ENCODE results near the gene ARNT2. TPM values are rescaled to one million over a fixed set of nuclear protein-coding genes. Genes with fewer than 3 reads are reported as not detected.

Gene ARNT2
- polyA plus RNA-seq, 2 of the 4 experiments (the other 2 are of a cell fraction), result 8.9 to 17.0 TPM

DNA sequence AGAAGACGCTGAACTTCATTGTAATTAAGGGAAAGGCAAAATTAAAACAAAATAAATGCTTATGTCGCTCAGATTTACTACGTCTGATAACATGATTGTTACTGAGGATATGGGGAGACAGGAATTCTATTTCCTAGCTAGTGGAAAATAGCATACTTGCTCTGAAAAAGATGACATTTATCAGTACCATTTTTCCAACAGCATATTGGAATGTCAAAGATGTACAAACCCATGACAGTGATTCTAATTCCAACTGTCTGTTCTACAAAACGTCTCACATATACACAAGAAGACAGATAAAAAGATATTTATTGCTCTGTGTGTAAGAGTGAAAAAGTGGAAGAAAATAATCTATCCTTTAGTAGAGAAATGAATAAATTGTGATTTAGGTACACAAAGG lies 197.1 kb downstream of the ARNT2 start:
- ATAC-seq (no peak), FAIRE-seq (peak; percentile 32), DNase-seq (ENCODE audit: low read depth in 1 of 2, low spot score in 1 of 2) (no peak)
- Histone ChIP-seq H3K27ac (no peak overlapping the region), H3K4me1 (peaks cover 16% of the 10 kb centered on the region), H3K4me3 (no peak overlapping the region), H3K4me2 (no peak overlapping the region), H3K9me3 (peaks cover 25% of the 10 kb centered on the region; the same call in 2 of the 3 replicates)
- 71% methylated on average over 4 of the region's 4 CpGs for WGBS (ENCODE audit: missing lambda C conversion rate)
- ChIA-PET POLR2A (no interaction called here), CTCF (interaction anchor here (0.6 to 3.7 kb wide), 4 partner anchors 11 to 175 kb away, joined by 3 to 16 read pairs (median 4); no protein-coding TSS in a partner anchor)
- no peak for TF ChIP-seq FOSB (CRISPR knock-in tag; IDR thresholded peaks at IDR 0.05)
- TF ChIP-seq, protein P1, sequence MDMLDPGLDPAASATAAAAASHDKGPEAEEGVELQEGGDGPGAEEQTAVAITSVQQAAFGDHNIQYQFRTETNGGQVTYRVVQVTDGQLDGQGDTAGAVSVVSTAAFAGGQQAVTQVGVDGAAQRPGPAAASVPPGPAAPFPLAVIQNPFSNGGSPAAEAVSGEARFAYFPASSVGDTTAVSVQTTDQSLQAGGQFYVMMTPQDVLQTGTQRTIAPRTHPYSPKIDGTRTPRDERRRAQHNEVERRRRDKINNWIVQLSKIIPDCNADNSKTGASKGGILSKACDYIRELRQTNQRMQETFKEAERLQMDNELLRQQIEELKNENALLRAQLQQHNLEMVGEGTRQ (IDR thresholded peaks at IDR 0.05), result no peak
- TF ChIP-seq, protein P2, sequence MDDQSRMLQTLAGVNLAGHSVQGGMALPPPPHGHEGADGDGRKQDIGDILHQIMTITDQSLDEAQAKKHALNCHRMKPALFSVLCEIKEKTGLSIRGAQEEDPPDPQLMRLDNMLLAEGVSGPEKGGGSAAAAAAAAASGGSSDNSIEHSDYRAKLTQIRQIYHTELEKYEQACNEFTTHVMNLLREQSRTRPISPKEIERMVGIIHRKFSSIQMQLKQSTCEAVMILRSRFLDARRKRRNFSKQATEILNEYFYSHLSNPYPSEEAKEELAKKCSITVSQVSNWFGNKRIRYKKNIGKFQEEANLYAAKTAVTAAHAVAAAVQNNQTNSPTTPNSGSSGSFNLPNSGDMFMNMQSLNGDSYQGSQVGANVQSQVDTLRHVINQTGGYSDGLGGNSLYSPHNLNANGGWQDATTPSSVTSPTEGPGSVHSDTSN (IDR thresholded peaks at IDR 0.05), result no peak

DNA sequence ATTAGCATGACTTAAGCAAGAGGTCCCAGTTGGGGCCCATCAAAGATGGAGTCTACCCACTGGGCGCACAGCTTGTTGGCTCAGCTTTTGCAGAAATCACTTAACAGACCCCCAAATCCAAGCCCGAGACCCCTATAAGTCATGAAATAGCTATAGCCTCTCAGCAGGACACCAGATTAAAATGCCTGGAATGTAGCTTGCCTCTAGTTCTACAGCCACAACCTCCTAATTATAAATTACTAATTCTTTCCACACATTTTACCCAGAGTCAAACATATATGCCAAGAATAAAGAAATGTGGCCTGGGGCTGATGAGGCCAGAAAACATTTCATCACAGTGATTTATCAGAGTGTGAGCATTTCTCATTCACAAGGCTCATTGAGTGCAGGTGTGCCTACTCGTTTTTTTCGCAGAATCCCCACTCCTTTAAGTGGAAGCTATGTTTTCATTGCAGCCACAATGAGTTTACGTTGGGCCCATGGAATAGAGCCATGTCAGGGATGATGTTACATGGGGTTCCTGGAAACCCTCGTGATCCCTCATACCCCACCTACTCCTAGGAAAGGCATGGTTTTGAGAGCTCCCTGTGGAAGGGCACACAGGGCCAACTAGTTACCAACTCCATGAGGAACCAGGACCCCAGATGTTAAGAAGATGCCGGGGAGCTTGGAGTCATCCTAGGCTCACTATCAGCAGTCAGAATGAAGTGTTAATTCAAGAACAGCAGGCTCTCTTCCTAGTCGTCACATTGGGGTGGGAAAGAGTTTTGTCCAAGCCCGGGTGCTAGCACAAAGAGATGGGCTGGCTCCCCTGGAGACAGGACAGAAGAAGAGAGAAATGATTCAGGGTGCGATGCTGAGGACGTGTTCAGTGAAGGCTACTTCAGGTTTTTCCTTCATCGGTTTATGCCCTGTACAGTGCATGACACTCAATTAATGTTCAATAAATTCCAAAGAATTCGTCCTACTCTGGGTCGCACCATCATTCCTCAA lies 200.7 kb downstream of the ARNT2 start:
- Histone ChIP-seq H3K9me3 (peaks cover 6% of the 10 kb centered on the region; the same call in 1 of the 3 replicates), H3K4me1 (no peaks in the 10 kb centered on the region), H3K27ac (no peak overlapping the region), H3K4me3 (no peak overlapping the region), H3K4me2 (no peak overlapping the region)
- DNase-seq (ENCODE audit: low read depth in 1 of 2, low spot score in 1 of 2) (no peak), ATAC-seq (no peak), FAIRE-seq (no peak)
- 71% methylated on average over 14 of the region's 14 CpGs for WGBS (ENCODE audit: missing lambda C conversion rate)
- POLR2A ChIA-PET, result no interaction called here
- TF ChIP-seq ZFP36 (IDR thresholded peaks at IDR 0.05; ENCODE audit: borderline replicate concordance, partially characterized antibody) (no peak), FOXS1 (CRISPR knock-in tag; IDR thresholded peaks at IDR 0.05) (no peak), MYC (IDR thresholded peaks at IDR 0.05; ENCODE audit: borderline replicate concordance, low read length) (no peak)
- CTCF ChIA-PET, result interaction anchor here (0.6 to 4.4 kb wide), 4 partner anchors 30 to 173 kb away, joined by 3 to 25 read pairs (median 4); no protein-coding TSS in a partner anchor

DNA sequence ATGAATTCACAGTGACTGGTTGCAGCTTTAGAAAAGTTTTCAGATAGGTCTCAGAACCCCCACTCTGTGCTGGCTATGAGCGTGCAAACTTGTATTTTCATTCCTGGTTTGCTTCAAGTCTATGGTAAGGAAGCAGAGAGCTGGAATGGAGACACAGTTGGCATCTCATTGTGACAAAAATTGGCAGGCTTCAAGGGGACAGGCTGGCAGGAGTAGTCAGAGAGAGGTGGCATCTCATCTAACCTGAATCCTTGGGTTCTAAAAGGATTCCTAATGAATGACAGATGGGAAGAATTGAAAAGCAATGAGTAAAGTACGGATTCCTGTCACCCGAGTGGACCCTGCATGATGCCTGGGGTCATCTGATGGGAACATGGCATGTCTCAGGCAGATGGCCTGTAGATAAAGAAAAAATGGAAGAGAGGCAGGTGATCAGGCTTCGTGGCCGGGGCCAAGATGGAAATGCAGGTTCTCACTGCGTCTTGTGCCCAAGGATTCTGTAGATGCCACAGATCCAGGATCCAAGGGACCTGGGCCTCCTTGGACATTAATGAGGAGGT lies 201.5 kb downstream of the ARNT2 start:
- Histone ChIP-seq H3K9me3 (no peaks in the 10 kb centered on the region), H3K4me3 (no peak overlapping the region), H3K4me1 (no peaks in the 10 kb centered on the region), H3K27ac (no peak overlapping the region), H3K4me2 (no peak overlapping the region)
- no peak for TF ChIP-seq MYC (IDR thresholded peaks at IDR 0.05; ENCODE audit: borderline replicate concordance, low read length)
- TF ChIP-seq, protein P3, sequence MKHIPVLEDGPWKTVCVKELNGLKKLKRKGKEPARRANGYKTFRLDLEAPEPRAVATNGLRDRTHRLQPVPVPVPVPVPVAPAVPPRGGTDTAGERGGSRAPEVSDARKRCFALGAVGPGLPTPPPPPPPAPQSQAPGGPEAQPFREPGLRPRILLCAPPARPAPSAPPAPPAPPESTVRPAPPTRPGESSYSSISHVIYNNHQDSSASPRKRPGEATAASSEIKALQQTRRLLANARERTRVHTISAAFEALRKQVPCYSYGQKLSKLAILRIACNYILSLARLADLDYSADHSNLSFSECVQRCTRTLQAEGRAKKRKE (CRISPR knock-in tag; IDR thresholded peaks at IDR 0.05; ENCODE audit: low read depth), result no peak
- no peak for TF ChIP-seq NPAS2 (CRISPR knock-in tag; IDR thresholded peaks at IDR 0.05; ENCODE audit: borderline replicate concordance)
- TF ChIP-seq RCOR1 (IDR thresholded peaks at IDR 0.05; ENCODE audit: low read depth, low read length), result no peak
- TF ChIP-seq KDM5A (IDR thresholded peaks at IDR 0.05), result no peak
- no peak for TF ChIP-seq POLR2AphosphoS2 (conservative IDR thresholded peaks at IDR 0.05; ENCODE audit: low read length)
- TF ChIP-seq GATA3 (IDR thresholded peaks at IDR 0.05; ENCODE audit: borderline replicate concordance), result no peak
- TF ChIP-seq ZC3H11A (IDR thresholded peaks at IDR 0.05), result no peak
- TF ChIP-seq RARB (CRISPR knock-in tag; IDR thresholded peaks at IDR 0.05), result no peak
- TF ChIP-seq, protein P4, sequence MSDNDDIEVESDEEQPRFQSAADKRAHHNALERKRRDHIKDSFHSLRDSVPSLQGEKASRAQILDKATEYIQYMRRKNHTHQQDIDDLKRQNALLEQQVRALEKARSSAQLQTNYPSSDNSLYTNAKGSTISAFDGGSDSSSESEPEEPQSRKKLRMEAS (IDR thresholded peaks at IDR 0.05), result no peak
- no peak for TF ChIP-seq ZNF302 (CRISPR knock-in tag; IDR thresholded peaks at IDR 0.05)
- TF ChIP-seq, protein P5, sequence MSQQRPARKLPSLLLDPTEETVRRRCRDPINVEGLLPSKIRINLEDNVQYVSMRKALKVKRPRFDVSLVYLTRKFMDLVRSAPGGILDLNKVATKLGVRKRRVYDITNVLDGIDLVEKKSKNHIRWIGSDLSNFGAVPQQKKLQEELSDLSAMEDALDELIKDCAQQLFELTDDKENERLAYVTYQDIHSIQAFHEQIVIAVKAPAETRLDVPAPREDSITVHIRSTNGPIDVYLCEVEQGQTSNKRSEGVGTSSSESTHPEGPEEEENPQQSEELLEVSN (IDR thresholded peaks at IDR 0.05; ENCODE audit: borderline replicate concordance, low read depth), result no peak
- TF ChIP-seq POLR2A (IDR thresholded peaks at IDR 0.05; ENCODE audit: low read length), result no peak
- no peak for TF ChIP-seq CHD4 (IDR thresholded peaks at IDR 0.05; ENCODE audit: borderline replicate concordance)
- TF ChIP-seq FOSL2 (IDR thresholded peaks at IDR 0.05), result no peak
- no peak for TF ChIP-seq FOSL2 (CRISPR knock-in tag; IDR thresholded peaks at IDR 0.05)
- no peak for TF ChIP-seq ELK1 (IDR thresholded peaks at IDR 0.05; ENCODE audit: low read depth, low read length)
- no peak for TF ChIP-seq JUNB (IDR thresholded peaks at IDR 0.05)
- no peak for TF ChIP-seq SMC3 (IDR thresholded peaks at IDR 0.05)
- no peak for TF ChIP-seq KDM1A (IDR thresholded peaks at IDR 0.05; ENCODE audit: low read depth)
- TF ChIP-seq, protein P6, sequence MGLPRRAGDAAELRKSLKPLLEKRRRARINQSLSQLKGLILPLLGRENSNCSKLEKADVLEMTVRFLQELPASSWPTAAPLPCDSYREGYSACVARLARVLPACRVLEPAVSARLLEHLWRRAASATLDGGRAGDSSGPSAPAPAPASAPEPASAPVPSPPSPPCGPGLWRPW (IDR thresholded peaks at IDR 0.05), result no peak
- ChIA-PET POLR2A (no interaction called here), CTCF (interaction anchor here (0.6 to 4.4 kb wide), 6 partner anchors 31 to 1054 kb away, joined by 3 to 25 read pairs (median 3); no protein-coding TSS in a partner anchor)
- 86% methylated on average over 6 of the region's 6 CpGs for WGBS (ENCODE audit: missing lambda C conversion rate)
- no peak for FAIRE-seq
- DNase-seq (ENCODE audit: low read depth in 1 of 2, low spot score in 1 of 2), result no peak
- ATAC-seq, result no peak

Measured in A549 (cell line).